Spleen (tissue), 7 donors: Measurements from ENCODE around the gene FBXL2.

Experiments used
- POLR2A ChIP-seq, 3 donors: fragments of 450-650 bp; IDR thresholded peaks; one replicate each; pipeline ENCODE4 v1.5.1; 2017; ENCODE audit warnings: antibody characterized with exemption in 3 of 3, mild to moderate bottlenecking in 1 of 3
- TF ChIP-seq, protein P1 (sequence below), 11 experiments: fragments of 200-600 bp in 7 of 11; fragments of 450-650 bp in 4 of 11; sonication (generic) in 4 of 11; IDR thresholded peaks in 8 of 11; conservative IDR thresholded peaks in 3 of 11; 1 replicate in 7 of 11; 2 replicates in 4 of 11; pipeline versions ENCODE4 v1.4.0 to v1.8.0; 2016 to 2021; ENCODE audit warnings: antibody characterized with exemption in 11 of 11, inconsistent platforms in 4 of 11, mild to moderate bottlenecking in 1 of 11
- donor health status: DM: no; HTN: no; CAD: no; lungs with moderate emphysema.
- donor health status: DM: no; HTN: no; CAD: no.
- donor health status: DM: no; HTN: no; CAD: no.

GRCh38 chr3:33426068-33426467 is 148.8 kb downstream of the FBXL2 start:
- TF ChIP-seq, protein P1, sequence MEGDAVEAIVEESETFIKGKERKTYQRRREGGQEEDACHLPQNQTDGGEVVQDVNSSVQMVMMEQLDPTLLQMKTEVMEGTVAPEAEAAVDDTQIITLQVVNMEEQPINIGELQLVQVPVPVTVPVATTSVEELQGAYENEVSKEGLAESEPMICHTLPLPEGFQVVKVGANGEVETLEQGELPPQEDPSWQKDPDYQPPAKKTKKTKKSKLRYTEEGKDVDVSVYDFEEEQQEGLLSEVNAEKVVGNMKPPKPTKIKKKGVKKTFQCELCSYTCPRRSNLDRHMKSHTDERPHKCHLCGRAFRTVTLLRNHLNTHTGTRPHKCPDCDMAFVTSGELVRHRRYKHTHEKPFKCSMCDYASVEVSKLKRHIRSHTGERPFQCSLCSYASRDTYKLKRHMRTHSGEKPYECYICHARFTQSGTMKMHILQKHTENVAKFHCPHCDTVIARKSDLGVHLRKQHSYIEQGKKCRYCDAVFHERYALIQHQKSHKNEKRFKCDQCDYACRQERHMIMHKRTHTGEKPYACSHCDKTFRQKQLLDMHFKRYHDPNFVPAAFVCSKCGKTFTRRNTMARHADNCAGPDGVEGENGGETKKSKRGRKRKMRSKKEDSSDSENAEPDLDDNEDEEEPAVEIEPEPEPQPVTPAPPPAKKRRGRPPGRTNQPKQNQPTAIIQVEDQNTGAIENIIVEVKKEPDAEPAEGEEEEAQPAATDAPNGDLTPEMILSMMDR (IDR thresholded peaks at IDR 0.05 in 8 of 11, conservative IDR thresholded peaks at IDR 0.05 in 3 of 11), result no peak
- no peak for TF ChIP-seq POLR2A (IDR thresholded peaks at IDR 0.05)
